ENCODE data around the gene VSIG2. TPM values are rescaled to one million over a fixed set of nuclear protein-coding genes. Genes with fewer than 3 reads are reported as not detected.

Gene VSIG2
- total and polyA plus RNA-seq, 2 donors (not counting 1 experiment from before 2014, with no cell fraction given): not detected

DNA sequence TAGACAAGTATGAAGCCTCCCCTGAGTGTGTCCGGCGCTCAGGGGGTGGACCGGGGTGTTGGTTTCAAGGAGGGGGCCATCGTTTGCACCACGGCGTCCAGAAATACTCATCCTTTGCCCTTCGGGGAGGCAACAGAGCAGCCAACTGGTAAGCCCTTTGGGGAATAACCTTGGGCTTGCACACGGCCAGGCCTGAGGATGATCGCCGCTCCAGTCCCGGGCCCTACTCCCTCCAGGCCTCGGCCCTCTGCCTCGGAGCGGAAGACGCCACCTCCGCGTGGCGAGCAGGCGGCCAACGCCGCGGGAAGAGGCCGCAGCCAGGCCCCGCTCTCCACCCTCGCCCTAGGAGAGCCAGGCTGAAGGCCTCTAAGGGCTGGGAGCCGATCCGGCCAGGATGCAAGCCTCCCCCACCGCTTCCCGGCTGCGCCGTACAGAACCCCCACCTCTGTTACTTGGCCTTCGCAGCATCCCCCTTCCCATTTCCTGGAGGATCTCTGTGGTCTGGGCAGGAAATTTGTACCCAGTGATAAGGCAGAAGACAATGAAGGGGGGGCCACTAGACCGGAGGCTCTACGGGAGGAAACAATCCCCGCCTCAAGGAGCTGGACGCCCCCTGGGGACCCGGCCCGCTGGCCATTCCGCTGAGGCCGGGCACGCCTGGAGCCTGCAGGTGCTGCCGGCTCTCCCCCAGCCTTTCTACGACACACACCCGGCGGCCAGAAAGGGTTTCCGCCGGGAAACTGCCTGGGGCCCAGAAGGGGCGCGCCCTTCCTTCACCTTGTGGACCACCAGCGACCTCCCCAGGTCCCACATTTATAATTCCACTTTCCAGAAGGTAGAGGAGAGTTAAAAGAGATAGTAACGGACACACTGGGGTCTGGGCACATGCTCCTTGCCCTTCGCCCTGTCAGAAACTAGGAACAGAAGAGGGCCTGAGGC, 7.5 kb upstream of the VSIG2 start:
- DNase-seq (ENCODE audit: low read depth in 2 of 2): no peak
- peak overlapping the region; percentile 76 for H2AFZ ChIP-seq (ENCODE audit: low read length)
- H3K27me3 ChIP-seq (ENCODE audit: control insufficient read depth, insufficient read depth, low read length): peaks cover 6% of the 10 kb centered on the region
- peaks cover 14% of the 10 kb centered on the region for H3K4me1 ChIP-seq (ENCODE audit: control insufficient read depth, extremely low read depth, insufficient read depth, low read length)
- H3K9me3 ChIP-seq (ENCODE audit: control insufficient read depth, insufficient read depth, low read depth, low read length): no peaks in the 10 kb centered on the region
- H3K79me2 ChIP-seq (ENCODE audit: control insufficient read depth, insufficient read depth, low read length): no peaks in the 10 kb centered on the region
- H3K9ac ChIP-seq (ENCODE audit: insufficient read depth, low read length): peak overlapping the region; percentile 24
- TF ChIP-seq, protein P1, sequence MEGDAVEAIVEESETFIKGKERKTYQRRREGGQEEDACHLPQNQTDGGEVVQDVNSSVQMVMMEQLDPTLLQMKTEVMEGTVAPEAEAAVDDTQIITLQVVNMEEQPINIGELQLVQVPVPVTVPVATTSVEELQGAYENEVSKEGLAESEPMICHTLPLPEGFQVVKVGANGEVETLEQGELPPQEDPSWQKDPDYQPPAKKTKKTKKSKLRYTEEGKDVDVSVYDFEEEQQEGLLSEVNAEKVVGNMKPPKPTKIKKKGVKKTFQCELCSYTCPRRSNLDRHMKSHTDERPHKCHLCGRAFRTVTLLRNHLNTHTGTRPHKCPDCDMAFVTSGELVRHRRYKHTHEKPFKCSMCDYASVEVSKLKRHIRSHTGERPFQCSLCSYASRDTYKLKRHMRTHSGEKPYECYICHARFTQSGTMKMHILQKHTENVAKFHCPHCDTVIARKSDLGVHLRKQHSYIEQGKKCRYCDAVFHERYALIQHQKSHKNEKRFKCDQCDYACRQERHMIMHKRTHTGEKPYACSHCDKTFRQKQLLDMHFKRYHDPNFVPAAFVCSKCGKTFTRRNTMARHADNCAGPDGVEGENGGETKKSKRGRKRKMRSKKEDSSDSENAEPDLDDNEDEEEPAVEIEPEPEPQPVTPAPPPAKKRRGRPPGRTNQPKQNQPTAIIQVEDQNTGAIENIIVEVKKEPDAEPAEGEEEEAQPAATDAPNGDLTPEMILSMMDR (conservative IDR thresholded peaks at IDR 0.05 in 1 of 2, IDR thresholded peaks at IDR 0.05 in 1 of 2; ENCODE audit: low read depth in 1 of 2, low read length in 2 of 2): no peak
- no peak for TF ChIP-seq EZH2 (IDR thresholded peaks at IDR 0.05; ENCODE audit: low read length, missing control alignments)
- peak overlapping the region; percentile 84 for H3K4me2 ChIP-seq (ENCODE audit: extremely low read depth, insufficient read depth, low read length)
- H4K20me1 ChIP-seq (ENCODE audit: control insufficient read depth, extremely low read depth, insufficient read depth, low read length): no peaks in the 10 kb centered on the region
- peaks cover 2% of the 10 kb centered on the region for H3K36me3 ChIP-seq (ENCODE audit: control insufficient read depth, insufficient read depth, low read length)
- H3K27ac ChIP-seq (ENCODE audit: insufficient read depth, low read length): peak overlapping the region; percentile 2
- H3K4me3 ChIP-seq (replicated peaks in 1 of 4; ENCODE audit: control extremely low read depth in 1 of 4, insufficient read depth in 1 of 4, low read depth in 3 of 4, low read length in 4 of 4): peak overlapping the region in 2 of 4 experiments; percentile 52 to 56

GRCh38 chr11:124758355-124759265, 6.6 kb upstream of the VSIG2 start:
- DNase-seq (ENCODE audit: low read depth in 2 of 2): peak; percentile 55 to 61
- Histone ChIP-seq H3K9ac (ENCODE audit: insufficient read depth, low read length) (peak overlapping the region; percentile 16), H3K79me2 (ENCODE audit: control insufficient read depth, insufficient read depth, low read length) (no peaks in the 10 kb centered on the region), H3K4me3 (replicated peaks in 1 of 4; ENCODE audit: control extremely low read depth in 1 of 4, insufficient read depth in 1 of 4, low read depth in 3 of 4, low read length in 4 of 4) (peak overlapping the region; percentile 49 to 56 (median 51)), H4K20me1 (ENCODE audit: control insufficient read depth, extremely low read depth, insufficient read depth, low read length) (no peaks in the 10 kb centered on the region), H3K4me2 (ENCODE audit: extremely low read depth, insufficient read depth, low read length) (peak overlapping the region; percentile 84), H3K4me1 (ENCODE audit: control insufficient read depth, extremely low read depth, insufficient read depth, low read length) (peaks cover 20% of the 10 kb centered on the region), H3K36me3 (ENCODE audit: control insufficient read depth, insufficient read depth, low read length) (no peaks in the 10 kb centered on the region), H2AFZ (ENCODE audit: low read length) (peak overlapping the region; percentile 76), H3K9me3 (ENCODE audit: control insufficient read depth, insufficient read depth, low read depth, low read length) (no peaks in the 10 kb centered on the region), H3K27me3 (ENCODE audit: control insufficient read depth, insufficient read depth, low read length) (peaks cover 6% of the 10 kb centered on the region), H3K27ac (ENCODE audit: insufficient read depth, low read length) (peak overlapping the region; percentile 2)
- TF ChIP-seq EZH2 (IDR thresholded peaks at IDR 0.05; ENCODE audit: low read length, missing control alignments): no peak
- TF ChIP-seq, protein P1 (conservative IDR thresholded peaks at IDR 0.05 in 1 of 2, IDR thresholded peaks at IDR 0.05 in 1 of 2; ENCODE audit: low read depth in 1 of 2, low read length in 2 of 2): peak; percentile 62 to 67

- Histone ChIP-seq H3K79me2 (ENCODE audit: control insufficient read depth, insufficient read depth, low read length) (no peaks in the 10 kb centered on the region), H3K9ac (ENCODE audit: insufficient read depth, low read length) (no peak overlapping the region), H3K27ac (ENCODE audit: insufficient read depth, low read length) (no peak overlapping the region), H3K9me3 (ENCODE audit: control insufficient read depth, insufficient read depth, low read depth, low read length) (no peaks in the 10 kb centered on the region), H3K4me2 (ENCODE audit: extremely low read depth, insufficient read depth, low read length) (no peak overlapping the region), H3K27me3 (ENCODE audit: control insufficient read depth, insufficient read depth, low read length) (peaks cover 6% of the 10 kb centered on the region), H3K4me1 (ENCODE audit: control insufficient read depth, extremely low read depth, insufficient read depth, low read length) (peaks cover 17% of the 10 kb centered on the region), H2AFZ (ENCODE audit: low read length) (no peak overlapping the region), H3K4me3 (replicated peaks in 1 of 4; ENCODE audit: control extremely low read depth in 1 of 4, insufficient read depth in 1 of 4, low read depth in 3 of 4, low read length in 4 of 4) (no peak overlapping the region), H3K36me3 (ENCODE audit: control insufficient read depth, insufficient read depth, low read length) (no peaks in the 10 kb centered on the region), H4K20me1 (ENCODE audit: control insufficient read depth, extremely low read depth, insufficient read depth, low read length) (no peaks in the 10 kb centered on the region)
- DNase-seq (ENCODE audit: low read depth in 2 of 2): no peak
- TF ChIP-seq EZH2 (IDR thresholded peaks at IDR 0.05; ENCODE audit: low read length, missing control alignments): no peak
- TF ChIP-seq, protein P1 (conservative IDR thresholded peaks at IDR 0.05 in 1 of 2, IDR thresholded peaks at IDR 0.05 in 1 of 2; ENCODE audit: low read depth in 1 of 2, low read length in 2 of 2): no peak
These were observed 5.3 kb upstream of the VSIG2 start for GRCh38 chr11:124757320-124757719.

Measured in fibroblast of lung (primary cell).